ENCODE data around the gene MRPL21.

The MRPL21 gene

DNA sequence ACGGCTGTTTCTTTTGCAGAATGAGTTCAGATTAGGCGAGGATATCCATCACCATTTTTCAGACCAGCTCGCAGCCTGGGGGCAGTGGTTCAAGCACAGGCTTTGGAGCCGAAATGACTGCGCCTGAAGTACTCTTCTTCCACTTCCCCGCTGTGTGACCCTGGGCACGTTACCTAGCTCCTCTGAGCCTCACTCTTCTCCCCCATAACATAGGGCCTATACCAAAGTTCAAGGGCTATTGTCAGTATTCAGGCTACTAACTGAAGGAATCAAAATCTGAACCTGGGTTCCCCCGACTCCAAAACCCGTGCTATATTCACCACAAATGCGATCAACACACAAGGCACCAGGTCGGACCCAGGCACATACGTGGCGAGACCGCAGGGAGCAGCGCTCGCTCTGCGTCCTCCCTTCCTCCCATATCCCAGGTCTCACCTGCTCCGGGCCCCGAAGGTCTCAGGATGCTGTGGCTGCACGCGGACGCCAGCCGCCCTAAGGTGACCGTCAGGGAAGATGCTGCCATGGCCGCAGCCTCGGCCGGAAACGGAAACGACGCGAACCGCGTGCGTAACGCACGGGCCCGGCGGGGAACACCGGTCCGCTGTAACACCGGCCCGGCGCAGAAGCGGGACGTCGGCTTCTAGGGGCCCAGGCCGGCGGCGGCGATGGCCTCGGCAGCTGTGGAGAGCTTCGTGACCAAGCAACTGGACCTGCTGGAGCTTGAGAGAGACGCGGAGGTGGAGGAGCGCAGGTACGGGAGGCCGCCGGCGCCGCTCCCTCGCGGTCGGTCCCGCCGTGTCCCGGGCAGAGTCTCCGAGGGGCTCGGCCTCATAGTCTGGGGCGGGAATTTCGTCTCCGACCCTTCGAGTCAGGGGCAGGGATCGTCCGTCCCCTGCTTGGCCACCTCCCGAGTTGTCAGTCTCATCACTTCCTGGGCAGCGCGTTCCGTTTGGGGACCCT, at the start of gene MRPL21, which contains the start of gene IGHMBP2:
Gene MRPL21, minus strand, starts transcription at position 545 of the 960 bp plus-strand sequence. Its CDS starts 22 bp downstream, at position 523.
Gene IGHMBP2, plus strand, starts transcription at position 604 of the 960 bp plus-strand sequence. Its CDS starts 62 bp downstream, at position 666.
- DNase-seq, result peak; percentile 85

DNA sequence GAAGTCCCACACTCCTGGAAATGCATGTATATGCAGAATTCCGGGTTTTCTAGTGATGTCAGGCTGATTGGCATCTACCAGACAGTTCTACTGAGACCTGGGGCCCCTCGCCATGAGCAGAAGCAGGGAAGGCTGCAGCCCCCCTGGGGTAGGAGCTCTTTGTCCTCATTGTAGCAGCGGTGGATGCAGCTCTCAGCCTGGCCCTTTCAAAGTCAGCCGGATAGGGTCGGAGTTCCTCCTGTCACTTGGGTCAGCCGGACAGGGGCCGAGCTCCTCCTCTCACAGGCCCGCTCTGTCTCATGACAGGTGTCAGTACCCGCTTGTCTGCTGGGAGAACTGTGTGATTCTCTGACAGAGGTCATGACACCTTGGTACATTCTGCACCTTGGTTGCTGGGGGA, 47.1 kb upstream of the MRPL21 start:
- no peak for DNase-seq

DNA sequence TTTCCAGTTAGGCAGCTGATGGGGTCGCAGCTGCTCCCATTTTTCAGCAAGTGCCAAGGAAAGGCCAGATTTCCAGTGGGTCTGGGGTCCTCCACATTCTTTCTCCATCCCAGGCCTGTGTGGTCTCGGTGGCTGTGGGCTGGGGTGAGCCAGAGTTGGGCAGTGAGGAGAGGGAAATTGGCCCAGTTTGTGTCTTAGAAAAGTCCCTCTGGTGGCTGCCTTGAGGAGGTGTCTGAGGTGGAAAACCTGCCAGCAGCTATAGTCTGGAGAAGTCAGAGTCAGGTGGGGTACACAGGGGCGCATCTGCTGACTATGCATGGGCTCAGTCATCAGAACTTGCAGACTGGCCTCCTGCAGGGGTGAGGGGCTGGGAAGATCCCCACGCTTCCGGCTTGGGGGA, 46.6 kb upstream of the MRPL21 start:
- no peak for DNase-seq

DNA sequence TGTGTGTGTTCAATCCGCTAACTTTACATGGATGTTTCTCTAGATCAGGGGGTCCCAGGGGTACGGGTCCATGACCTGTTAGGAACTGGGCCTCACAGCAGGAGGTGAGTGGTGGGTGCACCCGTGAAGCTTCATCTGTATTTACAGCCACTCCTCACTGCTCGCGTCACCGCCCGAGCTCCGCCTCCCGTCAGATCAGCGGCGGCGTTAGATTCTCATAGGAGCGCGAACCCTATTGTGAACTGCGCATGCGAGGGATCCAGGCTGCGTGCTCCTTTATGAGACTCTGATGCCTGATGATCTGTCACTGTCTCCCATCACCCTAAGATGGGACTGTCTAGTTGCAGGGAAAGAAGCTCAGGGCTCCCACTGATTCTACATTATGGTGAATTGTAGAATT, 45.3 kb upstream of the MRPL21 start:
- DNase-seq, result no peak

DNA sequence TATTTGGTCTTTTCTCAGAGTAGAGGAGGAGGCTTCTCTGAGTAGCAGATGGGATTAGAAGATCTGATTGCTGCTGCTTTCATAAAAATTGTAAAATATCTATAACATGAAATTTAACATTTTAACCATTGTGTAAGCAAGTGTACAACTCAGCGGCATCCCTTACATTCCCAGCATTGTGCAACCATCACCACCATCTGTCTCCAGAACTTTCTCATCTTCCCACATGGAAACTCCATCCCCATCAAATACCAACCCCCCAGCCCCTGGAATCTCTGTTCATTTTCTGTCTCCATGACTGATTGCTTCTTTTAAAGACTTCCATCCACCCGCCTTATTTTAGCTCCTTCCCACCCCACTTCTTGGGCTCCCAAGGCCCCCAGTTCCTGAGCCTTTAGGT, 44.9 kb upstream of the MRPL21 start:
- DNase-seq, result no peak

DNA sequence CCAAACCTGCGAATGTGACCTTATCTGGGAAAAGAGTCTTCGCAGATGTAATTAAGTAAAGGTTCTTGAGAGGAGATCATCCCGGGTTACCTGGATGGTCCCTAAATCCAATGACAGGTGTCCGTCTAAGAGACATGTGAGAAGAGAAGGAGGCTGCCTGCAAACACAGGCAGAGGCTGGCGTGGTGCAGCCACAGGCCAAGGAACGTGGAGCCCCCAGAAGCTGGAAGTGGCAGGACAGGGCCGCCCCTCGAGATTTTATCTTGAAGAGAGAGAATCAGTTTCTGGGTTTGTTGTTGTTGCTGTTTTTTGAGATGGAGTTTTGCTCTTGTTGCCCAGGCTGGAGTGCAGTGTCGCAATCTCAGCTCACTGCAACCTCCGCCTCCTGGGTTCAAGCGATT, 43.5 kb upstream of the MRPL21 start:
- no peak for DNase-seq

DNA sequence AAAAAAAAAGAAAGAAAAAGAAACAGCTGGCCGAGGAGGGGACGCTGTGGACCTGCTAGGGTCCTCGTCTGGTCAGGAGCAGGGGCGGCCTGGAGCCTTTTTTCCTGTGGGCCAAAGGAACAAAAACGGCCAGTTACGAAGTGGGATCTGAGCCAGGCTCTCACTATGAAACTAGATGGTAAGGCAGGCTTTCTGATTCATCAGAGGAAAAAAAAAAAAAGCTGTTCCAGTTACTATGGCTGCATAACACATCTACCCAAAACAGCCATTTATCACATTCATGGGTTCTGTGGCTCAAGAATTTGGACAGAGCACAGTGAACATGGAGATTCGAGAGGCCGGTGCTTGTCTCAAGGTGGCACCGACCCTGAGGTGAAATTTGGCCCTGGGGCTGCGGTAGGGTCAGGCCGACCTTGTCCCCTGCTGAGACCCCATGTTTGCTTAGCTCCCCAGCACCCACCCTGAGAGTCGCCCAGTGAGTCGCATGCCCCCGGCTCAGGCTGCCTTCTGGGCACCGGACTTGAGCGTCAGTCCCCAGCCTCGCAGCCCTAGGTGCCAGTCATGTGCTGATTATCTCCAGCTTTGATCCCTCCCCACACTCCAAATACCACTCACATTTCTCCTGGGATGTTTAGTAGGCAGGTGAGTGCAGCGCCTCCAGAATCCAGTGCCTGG, 42.9 kb upstream of the MRPL21 start:
- no peak for DNase-seq

DNA sequence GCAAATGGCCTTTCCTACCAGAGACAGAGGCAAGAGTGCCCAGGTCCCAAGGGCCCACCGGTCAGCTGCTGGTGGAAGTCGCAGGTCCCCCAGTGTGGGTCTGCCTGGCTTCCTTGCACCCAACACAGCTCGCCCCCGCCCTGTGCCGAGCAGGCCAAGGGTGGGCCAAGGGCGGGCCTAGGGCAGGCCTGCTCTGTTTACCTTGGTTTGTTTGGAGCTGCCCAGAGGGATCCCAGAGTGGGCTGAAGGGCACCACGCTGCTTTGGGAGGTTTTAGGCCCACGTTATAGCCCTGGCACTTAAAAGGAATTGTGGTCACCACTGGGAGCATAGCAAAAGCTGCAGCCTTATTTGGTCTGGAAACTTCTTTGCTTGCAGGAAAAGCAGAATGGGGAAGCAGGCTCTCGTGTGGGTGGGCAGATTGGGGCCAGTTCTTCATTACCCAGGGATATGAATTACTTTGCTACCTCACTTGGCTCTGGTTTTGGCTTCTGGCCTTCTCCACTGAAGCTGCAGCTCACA, 39.2 kb upstream of the MRPL21 start:
- no peak for DNase-seq

DNA sequence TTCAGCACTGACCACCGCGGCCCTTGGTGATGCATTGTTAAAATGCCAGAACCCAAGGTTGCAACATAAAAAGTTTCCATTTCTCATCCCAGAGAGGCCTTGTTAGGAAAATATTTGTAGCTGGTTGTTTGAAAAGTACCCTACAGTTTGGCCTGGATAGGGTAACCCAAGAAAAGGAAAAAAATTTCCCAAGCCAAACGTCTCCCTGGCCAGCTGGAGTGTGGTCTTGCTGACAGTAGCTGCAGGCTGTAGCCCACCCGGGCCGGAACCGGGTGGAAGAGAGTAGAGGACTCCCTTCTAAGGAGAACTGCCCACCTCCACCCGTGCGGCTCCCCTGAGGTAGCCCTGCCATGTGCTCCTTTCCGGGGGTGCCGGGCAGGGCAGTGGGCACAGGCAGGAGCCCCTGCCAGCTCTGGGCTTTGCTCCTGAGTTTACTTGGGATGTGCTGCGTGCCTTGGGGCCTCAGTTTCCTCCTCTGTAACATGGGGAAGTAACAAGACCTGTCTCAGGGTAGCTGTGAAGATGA, 38.5 kb upstream of the MRPL21 start:
- DNase-seq, result no peak

DNA sequence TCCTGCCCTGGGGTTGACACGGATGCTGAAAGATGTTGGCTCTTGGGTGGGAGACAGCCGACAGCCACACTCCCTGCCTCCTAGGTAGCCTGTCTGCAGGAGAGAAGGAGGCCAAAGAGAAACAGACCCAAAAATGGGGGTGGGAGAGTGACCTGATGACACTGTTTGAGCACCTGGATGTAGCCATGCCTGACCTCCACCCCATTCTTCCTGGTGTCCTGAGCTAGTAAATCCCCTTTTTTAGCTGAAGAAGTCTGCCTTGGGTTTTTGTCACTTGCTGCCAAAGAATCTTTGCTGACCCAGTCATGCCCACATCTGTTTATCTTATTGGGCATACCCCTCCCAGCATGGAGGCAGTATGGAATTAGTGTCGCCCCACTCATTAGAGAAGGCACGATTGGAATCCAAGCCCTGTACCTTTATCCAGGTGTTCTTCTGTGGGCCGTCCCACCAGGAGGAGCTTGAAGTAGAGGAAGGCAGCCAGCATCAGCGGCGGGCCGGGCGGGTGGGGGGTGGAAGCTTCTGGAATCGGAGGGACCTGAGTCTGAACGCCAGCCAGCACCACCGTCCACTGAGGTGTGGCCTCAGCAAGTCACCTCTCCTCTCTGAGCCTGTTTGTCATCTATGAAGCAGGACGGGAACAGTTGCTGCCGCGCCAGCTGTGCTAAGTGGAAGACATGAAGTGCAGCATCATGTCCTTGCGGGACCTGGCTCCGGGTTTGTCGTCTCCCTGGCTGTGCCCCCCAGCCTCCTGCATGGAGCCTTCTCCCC, 37.9 kb upstream of the MRPL21 start:
- no peak for DNase-seq

DNA sequence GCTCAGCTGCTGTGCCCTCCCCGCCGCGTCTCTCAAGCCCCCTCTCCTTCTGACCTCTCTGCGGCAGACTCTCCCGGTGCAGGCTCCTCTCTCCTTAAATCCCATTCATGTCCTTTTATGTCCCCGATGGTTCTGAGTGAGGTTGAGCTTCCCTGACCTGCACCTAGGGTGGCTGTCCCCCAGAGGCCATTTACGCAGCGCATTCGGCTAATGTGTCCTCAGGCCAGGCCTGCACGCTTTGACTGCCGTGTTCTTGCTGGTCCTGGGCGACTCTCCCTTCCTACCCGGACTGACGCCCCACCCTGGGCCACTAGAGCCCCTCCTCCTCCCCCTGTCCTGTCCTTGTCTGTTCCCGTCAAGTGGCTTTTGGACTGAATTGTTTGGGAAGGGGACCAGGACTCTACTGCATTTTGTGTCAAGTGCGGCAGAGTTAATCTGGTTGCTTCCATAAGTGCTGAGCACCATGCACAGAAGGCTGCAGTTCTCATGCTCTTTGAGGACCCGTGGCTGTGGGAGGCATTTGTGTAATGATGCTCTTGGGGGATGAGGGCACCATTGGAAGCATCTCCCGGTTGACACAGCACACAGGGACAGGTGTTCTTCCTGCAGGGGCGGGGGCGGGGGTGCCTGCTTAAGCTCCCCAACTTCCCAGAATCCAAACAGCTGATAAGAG, 37.2 kb upstream of the MRPL21 start:
- no peak for DNase-seq

DNA sequence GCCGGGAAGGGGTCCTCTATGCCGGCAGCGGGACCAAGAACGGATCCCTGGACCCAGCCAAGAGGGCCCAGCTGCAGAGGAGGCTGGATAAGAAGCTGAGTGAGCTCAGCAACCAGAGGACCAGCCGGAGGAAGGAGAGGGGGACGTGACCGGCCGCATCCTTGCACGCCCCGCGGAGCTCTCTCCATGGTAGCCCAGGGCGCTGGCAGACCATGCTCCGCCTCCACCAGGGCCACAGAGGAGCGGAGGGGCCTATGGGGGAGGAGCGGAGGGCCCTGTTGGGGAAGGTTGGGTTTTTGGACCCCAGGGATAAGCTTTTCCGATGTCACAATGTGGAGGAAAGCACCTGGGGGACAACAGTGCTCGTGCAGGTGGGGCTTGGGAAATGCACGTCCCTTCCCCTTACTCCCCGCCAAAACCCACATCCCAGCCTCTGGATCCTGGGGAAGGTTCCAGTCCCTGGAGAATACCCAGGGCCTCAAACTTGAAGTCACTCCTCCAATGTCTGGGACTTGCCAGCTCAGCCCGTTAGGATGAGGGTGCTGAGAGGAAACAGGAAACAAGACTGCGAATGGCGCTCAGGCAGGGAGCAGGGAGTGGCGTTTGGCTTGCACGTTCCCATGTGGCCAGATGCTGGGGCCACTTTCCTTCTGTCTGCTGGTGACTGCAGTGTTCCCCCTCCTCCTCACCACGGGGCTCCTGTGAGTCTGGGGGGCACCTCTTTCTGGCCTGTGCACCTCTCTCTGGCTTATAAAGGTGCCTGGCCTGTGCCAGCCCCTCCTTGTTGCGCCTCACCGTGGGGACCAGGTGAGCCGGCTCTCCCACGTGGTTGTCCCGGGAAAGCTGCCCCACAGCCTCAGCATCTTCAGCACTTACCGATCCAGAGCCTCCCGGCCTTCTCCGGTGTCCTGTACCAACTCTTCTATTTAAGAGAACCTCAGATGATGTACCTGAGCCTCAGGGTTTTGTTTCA, 36.2 kb upstream of the MRPL21 start:
- DNase-seq, result no peak

DNA sequence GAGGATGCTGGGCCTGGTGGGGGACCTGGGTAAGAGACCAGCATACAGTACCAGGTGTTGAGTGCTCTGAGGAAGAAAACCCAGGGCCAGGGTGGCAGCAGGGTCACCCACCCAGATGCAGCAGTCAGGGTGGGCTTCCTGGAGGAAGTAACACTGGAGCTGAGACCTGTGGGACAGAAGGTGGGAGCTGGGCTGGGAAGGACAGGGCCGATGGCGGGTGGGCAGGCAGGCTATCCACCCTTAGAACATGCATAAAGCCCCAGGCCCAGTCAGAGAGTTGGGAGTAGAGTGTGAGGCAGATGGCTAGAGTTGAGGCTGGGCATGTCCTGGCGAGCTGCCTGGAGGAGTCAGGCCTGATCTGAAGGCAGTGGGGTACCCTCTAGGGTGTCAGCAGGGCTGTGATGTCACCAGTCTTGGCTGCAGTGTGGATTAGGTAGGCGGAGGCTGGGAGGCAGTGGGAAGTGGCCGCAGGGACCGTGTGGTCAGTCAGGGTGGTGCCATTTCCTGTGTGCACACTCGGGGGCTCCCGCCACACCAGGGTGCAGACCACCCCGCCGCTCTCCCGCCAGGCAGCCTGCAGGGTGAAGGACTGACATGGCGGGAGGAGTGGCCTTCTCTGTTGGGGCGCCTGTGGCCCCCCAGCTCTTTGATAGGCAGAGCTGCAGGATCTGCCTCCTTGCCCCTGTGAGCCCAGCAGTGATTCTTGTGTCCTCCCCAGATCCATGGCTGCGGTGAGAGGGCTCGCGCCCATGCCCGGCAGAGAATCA, 35.4 kb upstream of the MRPL21 start:
- DNase-seq, result no peak

DNA sequence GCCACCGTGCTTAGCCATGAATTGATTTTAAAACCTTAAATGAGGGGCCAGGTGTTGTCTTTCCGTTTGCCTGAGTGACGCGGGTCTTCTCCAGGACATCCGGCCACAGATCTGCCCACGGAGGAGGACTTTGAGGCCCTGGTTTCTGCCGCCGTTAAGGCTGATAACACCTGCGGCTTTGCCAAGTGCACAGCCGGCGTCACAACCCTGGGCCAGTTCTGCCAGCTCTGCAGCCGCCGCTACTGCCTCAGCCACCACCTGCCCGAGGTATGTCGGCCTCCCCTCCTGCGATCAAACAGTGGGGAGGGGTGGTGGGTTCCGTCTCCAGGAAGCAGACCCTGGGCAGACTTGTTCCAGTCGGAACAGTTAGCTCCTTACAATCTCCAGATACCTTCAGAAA, 34.5 kb upstream of the MRPL21 start:
- no peak for DNase-seq

DNA sequence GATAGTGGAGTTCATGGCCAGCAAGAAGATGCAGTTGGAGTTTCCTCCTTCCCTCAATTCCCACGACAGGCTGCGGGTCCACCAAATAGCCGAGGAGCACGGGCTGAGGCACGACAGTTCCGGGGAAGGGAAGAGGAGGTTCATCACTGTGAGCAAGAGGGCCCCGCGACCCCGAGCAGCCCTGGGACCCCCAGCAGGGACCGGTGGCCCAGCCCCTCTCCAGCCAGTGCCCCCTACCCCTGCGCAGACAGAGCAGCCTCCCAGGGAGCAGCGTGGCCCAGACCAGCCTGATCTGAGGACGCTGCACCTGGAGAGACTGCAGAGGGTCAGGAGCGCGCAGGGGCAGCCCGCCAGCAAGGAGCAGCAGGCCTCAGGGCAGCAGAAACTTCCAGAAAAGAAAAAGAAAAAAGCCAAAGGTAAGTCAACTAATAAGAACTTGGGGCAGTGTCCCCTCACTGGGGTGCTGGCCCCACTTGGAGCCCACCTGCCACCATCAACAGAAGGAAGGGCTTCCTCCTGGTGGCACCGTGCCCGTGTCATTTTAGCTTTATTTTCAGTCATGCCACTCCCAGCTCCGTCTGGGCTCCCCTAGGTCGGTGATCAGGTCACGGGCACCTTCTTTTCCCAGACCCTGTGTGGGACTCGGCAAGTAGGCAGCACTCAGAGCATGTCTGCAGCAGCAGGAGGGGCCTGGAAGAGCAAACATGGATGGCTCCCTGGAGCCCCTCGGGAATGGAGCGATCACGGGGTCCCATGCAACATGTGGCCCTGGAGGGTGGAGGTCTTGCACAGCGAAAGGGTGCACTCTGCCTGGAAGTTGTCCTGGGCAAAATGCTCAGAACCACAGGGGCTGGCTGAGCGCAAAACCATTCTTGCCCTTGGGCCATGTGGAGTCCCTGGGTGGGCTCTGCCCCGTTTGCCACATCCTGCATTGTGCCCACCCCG, 33.3 kb upstream of the MRPL21 start:
- no peak for DNase-seq

DNA sequence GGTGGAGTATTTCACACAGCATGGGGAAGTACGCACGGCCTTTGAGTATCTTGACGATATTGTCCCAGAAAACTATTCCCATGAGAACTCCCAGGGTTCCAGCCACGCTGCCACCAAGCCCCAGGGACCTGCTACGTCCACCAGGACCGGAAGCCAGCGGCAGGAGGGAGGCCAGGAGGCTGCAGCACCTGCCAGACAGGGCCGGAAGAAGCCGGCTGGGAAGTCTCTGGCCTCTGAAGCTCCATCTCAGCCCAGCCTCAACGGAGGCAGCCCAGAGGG, 32.7 kb upstream of the MRPL21 start:
- DNase-seq, result no peak

DNA sequence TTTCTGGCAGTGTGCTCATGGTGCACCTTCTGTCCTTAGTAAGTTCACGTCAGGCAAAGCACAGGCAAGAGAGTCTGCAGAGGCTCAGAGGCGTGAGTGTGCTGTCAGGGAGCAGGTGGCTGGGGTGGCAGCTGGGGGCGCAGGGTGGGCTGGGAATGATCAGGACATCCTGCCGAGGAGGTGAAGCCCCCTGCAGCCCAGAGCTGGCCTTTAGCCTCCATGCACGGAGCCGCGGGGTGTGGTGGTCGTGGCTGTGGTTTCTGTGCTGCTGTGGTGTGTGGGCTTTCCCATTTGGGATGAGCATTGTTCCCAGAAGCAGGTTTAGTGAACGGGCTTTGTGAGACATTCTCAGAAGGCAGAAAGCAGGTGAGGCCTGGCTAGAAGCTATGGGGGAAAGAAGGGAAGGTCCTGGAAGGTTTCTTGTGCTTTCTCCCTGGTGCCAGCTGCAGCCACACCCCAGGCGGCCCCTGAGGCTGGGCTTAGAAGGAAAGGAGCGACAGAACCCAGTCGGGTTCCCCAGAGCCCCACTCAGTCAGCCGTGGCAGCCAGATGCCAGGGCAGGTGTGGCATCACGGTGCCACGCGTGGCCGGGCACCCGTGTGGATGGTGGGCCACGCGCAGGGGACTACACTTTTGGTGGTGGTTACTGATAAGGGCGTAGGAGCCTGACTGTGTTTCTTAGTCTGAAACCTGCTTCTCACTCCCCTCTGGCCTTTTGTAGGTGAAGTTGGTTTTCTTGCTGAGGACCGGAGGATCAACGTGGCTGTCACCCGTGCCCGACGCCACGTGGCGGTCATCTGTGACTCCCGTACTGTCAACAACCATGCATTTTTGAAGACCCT, 32.1 kb upstream of the MRPL21 start:
- no peak for DNase-seq

DNA sequence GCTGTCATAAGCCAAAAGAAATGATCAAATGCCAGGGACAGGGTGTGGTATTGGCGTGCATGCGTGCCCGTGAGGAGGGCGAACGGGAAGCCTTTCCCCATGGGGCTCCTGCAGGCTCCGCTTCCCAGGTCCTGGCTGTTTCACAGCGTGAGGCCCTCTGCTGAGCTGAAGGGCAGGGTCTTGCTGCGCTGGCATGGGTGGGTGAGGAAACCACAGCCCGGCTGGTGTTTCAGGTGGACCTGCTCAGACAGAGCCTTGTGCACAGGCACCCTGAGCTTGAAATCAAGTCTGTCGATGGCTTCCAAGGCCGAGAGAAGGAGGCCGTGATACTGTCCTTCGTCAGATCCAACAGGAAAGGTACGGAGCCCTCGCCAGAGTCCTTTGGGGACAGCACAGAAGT, 31.4 kb upstream of the MRPL21 start:
- DNase-seq, result no peak

Measured in CD4-positive, alpha-beta T cell treated with Interleukin-17A for 1 hour (primary cell).